Transverse colon (tissue), 4 donors: ENCODE results near the gene GRAP2. TPM values are rescaled to one million over a fixed set of nuclear protein-coding genes. Genes with fewer than 3 reads are reported as not detected.

Experiments
- DNase-seq: peaks from one replicate; pipeline ENCODE4 v3.0.0-alpha.2; 2019
- H3K27ac ChIP-seq, 4 donors: fragments of 200-600 bp; sonication (generic); 2 replicates each; pipeline ENCODE4 v1.5.1; 2016 to 2018; ENCODE audit warnings: inconsistent platforms in 4 of 4
- H3K27me3 ChIP-seq: fragments of 200-600 bp; sonication (generic); 2 replicates; pipeline ENCODE4 v1.5.1; 2017; ENCODE audit warnings: inconsistent platforms
- H3K36me3 ChIP-seq, 4 donors: fragments of 200-600 bp; sonication (generic); 2 replicates each; pipeline ENCODE4 v1.5.1; 2017 to 2019; ENCODE audit warnings: inconsistent platforms in 4 of 4
- H3K4me1 ChIP-seq, 4 donors: fragments of 200-600 bp; sonication (generic); 2 replicates each; pipeline ENCODE4 v1.5.1; 2017 to 2020; ENCODE audit warnings: inconsistent platforms in 4 of 4
- H3K4me3 ChIP-seq, 4 donors: fragments of 200-600 bp; sonication (generic); 1 replicate in 1 of 4; 2 replicates in 3 of 4; pipeline versions ENCODE4 v1.5.1 to v1.6.1; 2017 to 2019; ENCODE audit warnings: inconsistent platforms in 4 of 4
- H3K9me3 ChIP-seq, 2 donors: fragments of 200-600 bp; sonication (generic); 2 replicates each; pipeline ENCODE4 v1.5.1; 2017 to 2019; ENCODE audit warnings: inconsistent platforms in 2 of 2
- EP300 ChIP-seq: sonication (generic); formaldehyde crosslinking; IDR thresholded peaks from one replicate; pipeline ENCODE4 v1.6.1; 2017; ENCODE audit warnings: antibody characterized with exemption, low read depth
- POLR2A ChIP-seq: fragments of 450-650 bp; IDR thresholded peaks from one replicate; pipeline ENCODE4 v1.6.1; 2016; ENCODE audit warnings: antibody characterized with exemption, mild to moderate bottlenecking, moderate library complexity
- POLR2AphosphoS5 ChIP-seq, 3 donors: sonication (generic); formaldehyde crosslinking; IDR thresholded peaks; one replicate each; pipeline ENCODE4 v1.6.1; 2016; ENCODE audit warnings: antibody characterized with exemption in 3 of 3
- WGBS, 2 donors: methylation state at CpG; one replicate each; pipeline ENCODE4 v1.1.5; 2018; ENCODE audit warnings: low coverage in 1 of 2; 5-methylcytosine and 5-hydroxymethylcytosine counted together
- in situ Hi-C, 4 donors: fragments of 200-750 bp; cut with MboI; loops; one replicate each; pipeline versions ENCODE4 v1.15.0 to v1.15.1; 2017; ENCODE audit warnings: low sequenced_read_pairs in 3 of 4, low pct_ligation_motif_present in 1 of 4, low pct_unique_long_range_greater_than_20kb in 1 of 4
- intact Hi-C: fragments of 100-400 bp; cut with DNase I; formaldehyde crosslinking; loops from one replicate; pipeline ENCODE4 v1.15.1; 2023; ENCODE audit warnings: low total_unique reads
- total RNA-seq, 4 donors: library from RNA; depleted of rRNA; stranded (reverse); fragments of >200 nt; gene quantifications; one replicate each; pipeline ENCODE4 v1.1.0, GENCODE V29; 2016
- TF ChIP-seq, protein P1 (sequence below), 5 experiments: fragments of 200-600 bp in 3 of 5; fragments of 450-650 bp in 2 of 5; sonication (generic) in 3 of 5; IDR thresholded peaks; 1 replicate in 2 of 5; 2 replicates in 3 of 5; pipeline ENCODE4 v1.5.1; 2016 to 2017; ENCODE audit warnings: antibody characterized with exemption in 5 of 5, inconsistent platforms in 3 of 5, mild to moderate bottlenecking in 2 of 5, moderate library complexity in 1 of 5

Gene GRAP2
- total RNA-seq, 4 donors from 2014 or later: 0.60 to 28.4 (median 4.9) TPM

DNA sequence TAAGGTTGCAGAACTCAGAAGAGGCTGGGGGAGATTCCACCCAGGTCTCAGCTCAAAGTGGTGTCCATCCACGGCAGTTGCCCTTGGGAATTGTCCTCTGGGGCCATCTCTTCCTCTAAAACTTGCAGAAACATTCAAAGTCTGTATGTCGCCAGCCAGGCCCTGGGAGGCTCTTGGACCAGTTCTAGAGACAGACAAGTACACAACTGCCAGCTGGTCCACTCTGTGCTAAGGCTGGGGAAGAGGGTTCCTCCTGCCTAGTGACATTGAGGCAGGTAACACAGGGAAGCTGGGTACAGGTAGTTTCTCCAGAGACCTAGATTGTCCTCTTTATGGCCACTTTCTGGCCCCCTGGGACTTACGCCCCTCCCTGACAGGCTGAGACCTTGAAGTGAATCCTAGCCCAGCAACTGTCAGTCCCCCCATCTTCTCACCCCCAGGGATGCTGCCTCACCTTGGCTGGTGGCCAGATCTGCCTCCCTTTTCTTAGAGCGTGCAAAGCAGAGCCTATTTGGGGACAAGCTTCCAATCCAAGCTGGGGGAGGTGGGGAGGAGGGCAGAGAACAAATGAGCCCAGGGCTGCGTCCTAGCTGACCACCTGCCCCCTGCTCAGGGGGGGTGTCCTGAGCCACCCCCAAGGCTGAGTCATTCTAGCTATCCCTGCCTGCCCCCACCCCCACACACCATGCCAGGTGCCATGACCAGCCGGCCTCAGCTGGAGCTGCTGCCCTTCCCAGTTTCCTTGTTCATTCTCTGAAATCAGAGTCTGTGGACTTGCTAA lies 102.2 kb downstream of the GRAP2 start:
- H3K27ac ChIP-seq: no peak overlapping the region
- intact Hi-C loops: no loop called here
- in situ Hi-C loops: no loop called here
- no peaks in the 10 kb centered on the region for H3K9me3 ChIP-seq
- H3K4me1 ChIP-seq: peaks cover 0 to 32% (median 17%) of the 10 kb centered on the region in 4 donors
- 80% methylated on average over 4 of the region's 6 CpGs; no CpG with 5 or more reads in 1 of the 2 donors for WGBS, 2 donors
- no peaks in the 10 kb centered on the region for H3K36me3 ChIP-seq
- peaks cover 1% of the 10 kb centered on the region for H3K27me3 ChIP-seq
- H3K4me3 ChIP-seq: no peak overlapping the region
- no peak for TF ChIP-seq POLR2A
- TF ChIP-seq EP300: no peak
- TF ChIP-seq, protein P1, sequence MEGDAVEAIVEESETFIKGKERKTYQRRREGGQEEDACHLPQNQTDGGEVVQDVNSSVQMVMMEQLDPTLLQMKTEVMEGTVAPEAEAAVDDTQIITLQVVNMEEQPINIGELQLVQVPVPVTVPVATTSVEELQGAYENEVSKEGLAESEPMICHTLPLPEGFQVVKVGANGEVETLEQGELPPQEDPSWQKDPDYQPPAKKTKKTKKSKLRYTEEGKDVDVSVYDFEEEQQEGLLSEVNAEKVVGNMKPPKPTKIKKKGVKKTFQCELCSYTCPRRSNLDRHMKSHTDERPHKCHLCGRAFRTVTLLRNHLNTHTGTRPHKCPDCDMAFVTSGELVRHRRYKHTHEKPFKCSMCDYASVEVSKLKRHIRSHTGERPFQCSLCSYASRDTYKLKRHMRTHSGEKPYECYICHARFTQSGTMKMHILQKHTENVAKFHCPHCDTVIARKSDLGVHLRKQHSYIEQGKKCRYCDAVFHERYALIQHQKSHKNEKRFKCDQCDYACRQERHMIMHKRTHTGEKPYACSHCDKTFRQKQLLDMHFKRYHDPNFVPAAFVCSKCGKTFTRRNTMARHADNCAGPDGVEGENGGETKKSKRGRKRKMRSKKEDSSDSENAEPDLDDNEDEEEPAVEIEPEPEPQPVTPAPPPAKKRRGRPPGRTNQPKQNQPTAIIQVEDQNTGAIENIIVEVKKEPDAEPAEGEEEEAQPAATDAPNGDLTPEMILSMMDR (IDR thresholded peaks at IDR 0.05): no peak
- no peak for TF ChIP-seq POLR2AphosphoS5 (IDR thresholded peaks at IDR 0.05)
- DNase-seq: no peak

- DNase-seq: no peak
- Histone ChIP-seq H3K4me1 (peaks cover 0 to 32% (median 5%) of the 10 kb centered on the region in 4 donors), H3K27ac (no peak overlapping the region), H3K27me3 (peaks cover 5% of the 10 kb centered on the region), H3K36me3 (no peaks in the 10 kb centered on the region), H3K4me3 (no peak overlapping the region), H3K9me3 (no peaks in the 10 kb centered on the region)
- no peak for TF ChIP-seq POLR2A
- TF ChIP-seq, protein P1 (IDR thresholded peaks at IDR 0.05): no peak
- TF ChIP-seq EP300: no peak
- no peak for TF ChIP-seq POLR2AphosphoS5 (IDR thresholded peaks at IDR 0.05)
- in situ Hi-C loops (no loop called here), intact Hi-C loops (no loop called here)
- WGBS, 2 donors: 62 to 78% methylated on average over 3 to 6 of the region's 6 CpGs
These were observed 104.0 kb downstream of the GRAP2 start for GRCh38 chr22:40004836-40005235.

DNA sequence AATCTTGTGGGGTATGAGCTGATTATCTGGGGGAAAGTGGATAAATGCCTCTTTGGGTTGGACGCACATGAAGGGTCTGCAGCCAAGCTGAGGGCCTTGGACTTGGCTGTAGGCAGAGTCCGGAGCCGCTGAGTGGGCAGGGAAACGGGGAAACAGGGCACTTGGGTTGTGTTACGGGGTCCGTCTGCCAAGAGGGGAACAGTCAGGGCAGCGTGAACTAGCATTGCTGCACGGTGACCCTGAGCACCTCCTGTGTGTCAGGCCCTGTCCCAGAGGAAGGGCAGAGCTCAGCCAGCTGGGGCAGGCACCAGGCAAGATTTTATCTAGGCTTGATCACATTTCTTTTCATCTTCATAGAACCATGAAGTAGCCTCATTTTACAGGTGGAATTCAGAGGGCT lies 105.8 kb downstream of the GRAP2 start:
- no peak for TF ChIP-seq POLR2AphosphoS5 (IDR thresholded peaks at IDR 0.05)
- no peak for TF ChIP-seq POLR2A
- TF ChIP-seq, protein P1 (IDR thresholded peaks at IDR 0.05): no peak
- no peak for TF ChIP-seq EP300
- Histone ChIP-seq H3K27ac (no peak overlapping the region), H3K9me3 (no peaks in the 10 kb centered on the region), H3K4me1 (peaks cover 0 to 23% (median 3%) of the 10 kb centered on the region in 4 donors), H3K27me3 (peaks cover 11% of the 10 kb centered on the region), H3K36me3 (no peaks in the 10 kb centered on the region), H3K4me3 (no peak overlapping the region)
- WGBS, 2 donors: 78 to 84% methylated on average over 6 to 8 of the region's 8 CpGs
- no peak for DNase-seq
- in situ Hi-C loops (no loop called here), intact Hi-C loops (no loop called here)

DNA sequence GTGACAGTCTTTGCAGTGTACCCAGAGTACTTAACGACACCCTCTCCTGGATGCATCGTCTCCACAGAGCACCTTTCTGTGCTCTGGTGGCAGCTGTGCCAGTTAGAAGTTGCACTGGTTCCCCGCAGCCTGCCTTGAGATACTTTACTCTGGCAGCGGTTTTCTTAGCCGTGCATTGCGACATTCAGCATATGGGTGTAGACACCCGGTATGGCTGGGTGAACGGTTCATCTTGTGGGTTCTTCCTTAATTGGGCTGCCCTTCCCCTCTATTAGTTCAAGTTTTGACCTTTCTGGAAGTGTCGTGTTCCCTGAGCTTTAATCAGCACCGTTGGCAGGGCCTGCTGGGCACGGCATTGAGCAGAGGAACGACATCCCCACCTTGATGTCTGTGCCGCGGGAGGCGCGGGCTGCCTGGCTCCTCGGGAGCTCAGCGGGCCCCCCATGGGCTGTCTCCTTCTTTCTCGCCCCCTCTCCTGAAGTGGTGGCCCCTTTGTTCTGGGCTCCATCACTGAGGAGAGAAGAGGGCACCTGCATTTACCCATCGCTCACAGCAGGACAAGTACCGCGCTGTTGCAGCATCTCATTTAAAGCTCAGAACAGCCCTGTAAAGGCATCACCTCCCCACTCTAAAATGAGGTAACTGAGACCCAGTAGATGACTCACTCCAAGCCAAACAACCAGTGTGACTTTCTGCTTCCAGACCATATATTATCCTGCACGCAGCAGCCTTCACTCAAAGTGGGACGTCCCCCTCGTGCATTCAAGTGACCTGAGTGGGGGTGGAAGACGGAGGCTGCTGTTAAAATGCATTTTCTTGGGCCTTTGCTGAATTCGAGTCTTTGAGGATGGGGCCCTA lies 107.2 kb downstream of the GRAP2 start:
- in situ Hi-C loops: no loop called here
- H3K36me3 ChIP-seq: no peaks in the 10 kb centered on the region
- intact Hi-C loops: no loop called here

More for the DNA sequence above, 107.2 kb downstream of the GRAP2 start:
- no peaks in the 10 kb centered on the region for H3K9me3 ChIP-seq
- H3K4me3 ChIP-seq: no peak overlapping the region
- H3K27ac ChIP-seq: no peak overlapping the region
- DNase-seq: no peak
- H3K4me1 ChIP-seq: peaks cover 0 to 23% (median 3%) of the 10 kb centered on the region in 4 donors
- peaks cover 11% of the 10 kb centered on the region for H3K27me3 ChIP-seq
- WGBS, 2 donors: 55 to 78% methylated on average over 2 to 27 of the region's 27 CpGs
- TF ChIP-seq POLR2A (no peak), EP300 (no peak), POLR2AphosphoS5 (IDR thresholded peaks at IDR 0.05) (no peak)
- TF ChIP-seq, protein P1 (IDR thresholded peaks at IDR 0.05): no peak
